ENCODE results near the gene ITCH.

The ITCH gene

GRCh38 chr20:34560141-34560523 is 197.1 kb downstream of the ITCH start:
- no peak for DNase-seq

GRCh38 chr20:34560614-34561013 is 197.5 kb downstream of the ITCH start:
- no peak for DNase-seq
